Inflammatory macrophage treated with lipopolysaccharide for 4 hours (primary cell): ENCODE measurements around the gene INPP1.
A peak's percentile ranks its signal among the peaks of the same experiment; 100 is the strongest.
"Not testable (repeated sequence)": the region's sequence is repeated elsewhere in the genome, so short reads cannot be mapped to it uniquely, and the experiment has no call there.

Source experiments
- DNase-seq: peaks from one replicate; pipeline ENCODE4 v3.0.0-alpha.2; 2020

Gene INPP1

DNA sequence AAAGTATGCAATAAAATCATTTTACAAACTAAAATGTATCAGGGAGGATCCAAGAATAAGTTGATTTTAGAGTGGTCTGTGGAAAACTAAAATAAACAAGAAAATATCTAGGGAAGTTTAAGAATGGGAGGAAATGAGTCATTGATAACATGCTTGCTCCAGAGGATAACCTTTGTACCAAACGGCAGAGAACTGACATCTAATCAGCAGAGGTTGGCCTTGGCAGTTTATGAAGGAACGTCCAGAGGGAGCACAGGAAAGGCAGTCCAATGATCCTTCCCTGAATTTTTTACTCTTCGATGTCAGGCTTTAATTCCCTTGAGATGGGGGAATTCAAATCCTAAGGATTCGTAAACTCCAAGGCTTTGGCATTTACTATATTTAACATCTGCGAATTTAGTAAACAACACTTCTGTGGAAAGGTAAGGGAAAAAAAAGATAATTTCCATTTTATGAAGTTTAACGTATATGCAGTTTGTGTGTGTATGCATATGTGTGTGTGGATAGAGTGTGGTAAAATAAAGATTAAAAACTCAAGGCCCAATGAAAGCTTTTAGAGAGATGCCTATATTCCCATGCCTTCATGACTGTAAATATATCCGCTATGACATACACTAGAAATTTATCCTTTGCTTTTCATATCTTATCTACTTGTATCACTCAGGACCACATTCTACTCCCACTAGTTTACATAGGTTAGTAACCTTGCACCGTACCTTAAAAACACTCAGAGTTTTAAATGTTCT lies 8.7 kb upstream of the INPP1 start:
- DNase-seq = no peak

DNA sequence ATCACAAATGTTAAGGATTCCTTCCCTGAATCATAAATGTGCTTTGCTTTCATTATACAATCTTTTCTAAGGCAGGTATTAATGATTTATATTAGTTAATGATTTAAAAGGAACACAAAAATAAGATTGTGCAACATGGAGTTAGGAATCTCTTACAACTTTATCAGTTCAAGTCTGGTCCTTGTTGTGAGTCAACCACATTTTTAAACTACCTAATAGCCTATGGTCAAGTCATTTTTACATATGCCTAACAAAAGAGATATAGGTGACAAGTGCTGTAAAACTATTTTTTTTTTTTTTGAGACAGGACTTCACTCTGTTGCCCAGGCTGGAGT lies 8.2 kb upstream of the INPP1 start:
- DNase-seq = no peak

DNA sequence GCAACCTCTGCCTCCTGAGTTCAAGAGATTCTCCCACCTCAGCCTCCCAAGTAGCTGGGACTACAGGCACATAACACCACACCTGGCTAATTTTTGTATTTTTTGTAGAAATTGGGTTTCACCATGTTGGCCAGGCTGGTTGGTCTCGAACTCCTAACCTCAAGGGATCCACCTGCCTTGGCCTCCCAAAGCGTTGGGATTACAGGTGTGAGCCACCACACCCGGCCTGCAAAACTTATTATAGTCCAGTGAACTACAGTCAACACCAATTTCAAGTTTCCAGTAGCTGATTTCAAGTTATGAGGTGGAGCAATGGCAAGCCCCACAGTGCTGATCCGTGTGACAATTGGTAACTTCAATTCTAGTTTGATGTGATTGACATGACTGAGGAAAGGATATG lies 7.8 kb upstream of the INPP1 start:
- not testable (repeated sequence) for DNase-seq

- DNase-seq = no peak
These were observed 7.0 kb upstream of the INPP1 start for GRCh38 chr2:190336420-190336819.

DNA sequence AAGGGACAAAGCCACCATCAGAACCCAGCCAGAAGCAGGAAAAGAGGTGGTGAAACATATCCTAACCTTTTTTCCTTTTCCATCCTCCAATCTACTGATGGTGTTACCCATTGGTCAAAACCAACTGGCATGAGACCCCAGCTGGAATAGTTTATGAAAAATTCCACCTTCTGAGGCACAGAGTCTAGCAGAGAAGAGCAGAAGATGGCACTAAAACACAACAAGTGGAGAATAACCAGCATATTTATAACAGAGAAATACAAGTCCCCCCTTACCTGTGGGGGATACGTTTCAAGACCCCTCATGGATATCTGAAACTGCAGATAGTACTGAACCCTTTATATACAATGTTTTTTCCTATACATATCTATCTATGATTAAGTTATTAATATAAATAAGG lies 4.9 kb upstream of the INPP1 start:
- no peak for DNase-seq

DNA sequence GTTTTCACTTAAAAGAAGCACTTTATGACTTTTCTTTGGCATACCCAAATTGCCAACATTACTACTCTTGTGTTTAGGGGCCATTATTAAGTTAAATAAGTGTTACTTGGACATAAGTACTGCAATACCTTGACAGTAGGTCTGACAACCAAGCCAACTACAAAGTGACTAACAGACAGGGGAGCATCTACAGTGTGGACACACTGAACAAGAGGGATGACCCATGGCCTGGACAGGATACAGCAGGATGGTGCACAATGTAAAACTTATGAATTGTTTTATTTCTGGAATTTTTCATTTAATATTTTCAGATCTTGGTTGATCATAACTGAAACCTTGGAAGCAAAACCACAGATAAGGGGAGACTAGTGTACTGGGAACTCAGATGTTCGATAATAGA lies 4.0 kb upstream of the INPP1 start:
- DNase-seq = no peak

DNA sequence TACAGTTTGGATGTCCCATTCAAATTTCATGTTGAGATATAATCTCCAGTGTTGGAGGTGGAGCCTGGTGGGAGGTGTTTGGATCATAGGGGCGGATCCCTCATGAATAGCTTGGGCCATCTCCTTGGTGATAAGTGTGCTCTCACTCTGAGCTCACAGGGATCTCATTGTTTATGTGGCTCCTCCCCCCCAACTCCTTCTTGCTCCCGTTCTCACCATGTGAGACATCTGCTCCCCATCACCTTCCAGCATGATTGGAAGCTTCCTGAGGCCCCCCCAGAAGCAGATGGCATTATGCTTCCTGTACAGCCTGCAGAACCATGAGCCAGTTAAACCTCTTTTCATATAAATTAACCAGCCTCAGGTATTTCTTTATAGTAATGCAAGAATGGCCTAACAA lies 3.0 kb upstream of the INPP1 start:
- DNase-seq = no peak

DNA sequence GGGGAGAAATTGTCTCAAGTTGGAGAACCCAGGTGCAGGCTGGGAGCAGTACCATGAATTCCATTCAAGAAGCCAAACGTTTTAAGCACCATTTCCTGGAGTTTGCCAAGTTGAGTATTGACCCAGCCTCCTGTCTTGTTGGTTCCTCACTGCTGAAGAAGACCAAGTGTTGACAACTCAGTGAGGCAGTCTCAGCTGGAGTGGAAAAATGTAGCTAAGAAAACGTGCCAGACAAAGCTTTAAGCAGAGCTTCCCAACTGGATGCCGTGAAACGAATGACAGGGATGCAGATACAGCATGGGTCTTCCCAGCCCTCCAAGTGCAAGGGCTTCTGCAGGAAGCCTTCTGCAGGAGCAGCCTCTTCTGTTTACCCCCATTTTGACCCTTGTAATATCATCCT lies 778 bp upstream of the INPP1 start:
- DNase-seq = no peak

- DNase-seq = no peak
These were observed 277 bp upstream of the INPP1 start for GRCh38 chr2:190343089-190343535.

DNA sequence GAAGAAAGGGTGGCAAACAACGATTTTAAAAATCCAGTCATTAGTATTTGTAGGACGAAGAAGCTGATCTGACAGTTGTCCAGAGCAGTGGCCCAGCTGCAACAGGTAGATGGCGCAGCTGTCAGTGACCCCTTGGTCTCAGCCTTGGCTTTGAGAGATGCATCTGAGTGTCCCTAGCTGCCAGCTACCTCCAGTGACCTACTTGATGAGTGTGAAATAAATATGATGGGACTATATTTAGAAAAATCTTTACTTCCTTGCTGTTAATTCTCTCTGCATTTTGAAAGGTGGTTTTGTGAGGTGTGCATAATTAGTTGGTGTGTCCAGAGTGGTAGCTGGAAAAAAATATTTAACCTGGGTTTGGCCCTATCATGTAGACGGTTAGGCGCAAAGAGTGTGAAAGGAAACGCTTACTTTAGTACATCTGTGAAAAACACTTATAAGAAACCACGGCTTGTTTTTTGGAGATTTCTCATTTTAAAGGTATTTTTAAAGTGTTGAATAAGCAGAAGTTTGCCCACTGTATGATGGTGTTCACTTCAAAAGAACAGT lies 963 bp downstream of the INPP1 start:
- DNase-seq = no peak

DNA sequence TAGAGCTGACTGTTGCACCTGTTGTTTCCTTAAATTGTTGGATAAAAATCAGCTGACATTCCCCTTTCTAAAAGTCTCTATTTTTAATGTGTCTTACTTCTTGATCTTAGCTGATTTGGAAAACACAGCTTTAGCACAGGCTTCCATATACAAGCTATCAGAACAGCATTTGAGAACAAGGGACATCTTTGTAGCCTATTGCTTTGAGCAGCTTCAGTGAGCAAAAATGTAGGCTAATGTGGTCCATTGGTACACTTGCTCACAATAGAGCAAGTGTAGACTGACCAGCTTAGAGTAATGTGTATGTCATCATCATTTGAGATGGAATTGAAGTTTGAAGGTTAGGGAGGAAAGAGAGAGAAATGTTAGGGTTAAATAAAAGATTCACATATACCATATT lies 7.0 kb downstream of the INPP1 start:
- no peak for DNase-seq

DNA sequence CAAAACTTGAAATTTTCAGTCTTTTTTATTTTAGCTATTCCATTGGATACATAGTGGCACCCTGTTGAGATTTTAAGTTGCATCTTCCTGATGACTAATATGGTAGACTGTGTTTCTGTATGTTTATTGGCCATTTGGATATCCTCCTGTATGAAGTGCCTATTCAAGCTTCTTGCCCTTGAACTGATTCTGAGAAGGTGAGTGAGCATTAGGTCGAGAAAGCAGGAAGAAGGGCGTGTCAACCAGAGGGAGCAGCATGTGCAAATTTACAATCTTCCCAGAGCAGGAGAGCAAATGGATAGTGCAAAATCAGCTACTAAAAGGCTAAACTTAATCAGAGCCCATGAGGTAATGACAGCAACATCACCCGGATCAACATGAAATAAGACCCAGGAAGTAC lies 8.6 kb downstream of the INPP1 start:
- no peak for DNase-seq

- DNase-seq = peak; percentile 57
These were observed 9.5 kb downstream of the INPP1 start for GRCh38 chr2:190352668-190353536.

DNA sequence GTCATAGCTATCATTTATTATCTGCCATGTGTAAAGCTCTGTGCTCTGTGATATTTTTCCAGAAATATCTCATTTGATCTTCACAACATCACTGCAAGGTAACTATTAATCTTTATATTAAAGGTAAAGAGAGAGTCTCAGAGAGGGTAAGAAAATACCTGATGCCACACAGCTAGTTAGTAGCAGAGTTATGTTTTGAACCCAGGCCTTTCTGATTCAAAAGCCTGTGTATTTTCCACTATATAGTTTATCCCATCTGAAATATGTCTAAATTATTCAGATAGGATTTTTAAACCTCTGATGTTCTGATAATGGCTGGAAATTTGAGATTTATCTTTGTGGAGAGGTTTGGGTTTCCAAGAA lies 10.1 kb downstream of the INPP1 start:
- no peak for DNase-seq

- DNase-seq = no peak
These were observed 10.8 kb downstream of the INPP1 start for GRCh38 chr2:190354003-190354690.

GRCh38 chr2:190355968-190356644 lies 12.7 kb downstream of the INPP1 start:
- DNase-seq = peak; percentile 41

- no peak for DNase-seq
These were observed 14.2 kb downstream of the INPP1 start for GRCh38 chr2:190357600-190357999.

- not testable (repeated sequence) for DNase-seq
These were observed 15.5 kb downstream of the INPP1 start for GRCh38 chr2:190358655-190359448.

GRCh38 chr2:190360561-190360960 lies 17.2 kb downstream of the INPP1 start:
- DNase-seq = no peak

DNA sequence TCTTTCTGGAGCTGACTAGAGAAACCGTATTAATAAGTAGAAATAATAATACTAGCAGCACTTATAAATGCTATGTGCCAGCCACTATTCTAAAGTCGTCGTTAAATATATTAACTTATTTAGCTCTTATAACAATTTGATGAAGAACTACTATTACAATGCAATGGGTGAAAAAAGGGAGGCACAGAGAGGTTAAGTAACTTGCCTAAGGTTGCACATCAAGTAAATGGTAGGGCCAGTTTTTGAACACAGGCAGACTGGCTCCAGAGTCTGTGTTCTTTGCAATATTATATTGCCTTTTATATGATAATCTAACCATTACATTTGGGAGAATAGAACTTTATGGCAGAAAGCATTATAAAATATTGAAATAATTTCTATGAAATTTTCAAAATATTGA lies 17.6 kb downstream of the INPP1 start:
- no peak for DNase-seq

GRCh38 chr2:190361572-190361971 lies 18.2 kb downstream of the INPP1 start:
- DNase-seq = no peak

DNA sequence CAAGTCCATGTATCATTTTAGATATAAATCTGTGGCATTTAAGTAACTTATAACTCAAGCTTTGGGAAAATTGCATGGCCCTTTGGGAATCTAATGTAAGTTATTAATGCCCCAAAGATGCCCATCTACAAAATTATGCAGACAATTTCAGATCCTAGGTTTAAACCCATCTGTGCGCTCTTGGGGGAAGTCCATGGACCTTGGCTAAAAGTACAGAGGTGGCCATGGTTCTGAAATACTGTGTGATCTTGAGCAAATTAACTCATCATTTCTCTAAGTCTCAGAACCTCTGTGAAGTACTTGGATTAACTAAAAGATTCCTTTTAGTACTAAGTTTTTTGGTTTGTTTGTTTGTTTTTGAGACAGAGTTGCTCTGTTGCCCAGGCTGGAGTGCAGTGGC lies 19.5 kb downstream of the INPP1 start:
- DNase-seq = no peak
